NCI-H446 treated with DMSO at 0.1 percent for 48 hours (cell line): ENCODE data around the gene CNOT6.

Source experiments
- DNase-seq: peaks from one replicate; lab custom pipeline; 2025; lab: John Stamatoyannopoulos, UW

The CNOT6 gene

DNA sequence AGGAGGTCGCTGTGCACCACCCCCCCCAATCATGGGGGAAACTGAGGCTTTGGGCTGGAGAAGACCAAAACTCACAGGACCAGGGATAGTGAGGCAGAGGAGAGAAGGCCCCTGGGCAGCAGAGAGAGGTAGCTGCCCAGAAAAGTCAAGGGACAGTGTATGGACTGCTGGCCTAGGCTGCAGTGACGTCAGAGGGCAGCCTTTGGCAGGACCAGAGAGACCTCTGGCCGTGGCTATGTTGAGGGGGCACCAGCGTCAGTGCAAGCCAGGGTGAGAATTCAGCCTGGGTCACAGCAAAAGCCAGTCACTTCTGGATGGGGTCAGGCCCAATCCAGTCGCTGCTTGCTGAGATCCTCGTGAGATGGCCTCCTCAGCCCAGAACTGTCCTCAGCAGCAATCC lies 128.7 kb downstream of the CNOT6 start:
- no peak for DNase-seq

DNA sequence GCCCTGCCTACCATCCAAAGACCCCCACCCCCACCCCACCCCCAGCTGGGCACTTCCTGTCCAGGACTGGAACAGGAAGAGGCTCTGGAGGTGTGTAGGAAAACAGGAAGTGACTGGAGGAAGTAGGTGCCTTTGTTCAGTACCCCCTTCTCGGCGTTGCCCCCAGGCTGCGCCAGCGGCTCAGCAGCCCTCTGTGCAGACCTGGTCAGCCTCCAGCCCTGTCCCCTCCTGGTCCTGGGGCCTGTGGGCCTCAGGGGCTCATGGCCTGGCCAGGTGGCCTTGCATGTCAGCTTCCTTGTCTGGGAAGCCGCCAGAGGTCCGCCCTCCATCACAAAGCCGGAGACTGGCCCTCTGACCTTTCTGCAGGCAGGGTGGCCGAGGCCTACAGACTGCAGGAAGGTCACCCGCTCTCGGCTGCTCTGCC lies 129.2 kb downstream of the CNOT6 start:
- DNase-seq = no peak

DNA sequence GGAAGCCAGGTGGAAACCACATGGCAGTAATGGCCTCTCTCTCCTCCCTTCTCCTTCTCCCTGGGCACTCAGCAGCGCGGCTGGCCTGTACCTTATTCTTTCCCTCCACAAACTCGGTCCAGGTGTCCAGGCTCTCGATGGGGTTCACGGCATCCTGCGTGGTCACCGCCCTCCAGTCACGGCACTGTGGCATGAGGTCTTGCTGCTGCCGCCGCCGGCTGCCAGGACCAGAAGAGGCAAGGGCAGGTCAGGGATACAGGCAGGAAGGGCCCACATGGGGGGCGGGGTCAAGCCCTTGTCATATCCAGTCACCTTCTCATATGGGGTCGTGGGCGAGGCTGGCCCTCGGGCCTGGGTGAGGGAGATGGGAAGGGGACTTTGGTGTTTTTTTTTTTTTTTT lies 129.7 kb downstream of the CNOT6 start:
- DNase-seq = no peak

DNA sequence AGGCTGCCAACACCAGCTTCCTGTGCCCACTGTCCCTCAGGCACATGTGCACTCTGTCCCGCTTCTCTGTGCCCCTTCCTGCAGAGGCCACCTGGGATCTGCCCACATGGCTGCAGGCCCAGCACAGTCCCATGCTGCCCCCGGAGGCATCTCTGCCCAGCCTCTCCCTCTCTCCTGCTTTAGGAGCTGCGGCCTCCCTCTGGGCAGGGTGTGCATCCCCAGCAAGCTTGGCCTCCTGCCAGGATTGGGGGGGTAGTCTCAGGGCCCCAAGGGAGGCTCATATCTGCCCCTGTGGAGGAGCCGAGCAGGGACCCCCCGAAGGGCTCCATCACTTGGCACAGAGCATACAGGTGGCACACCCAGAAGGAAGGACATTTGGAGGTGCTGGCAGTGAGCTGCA lies 130.4 kb downstream of the CNOT6 start:
- no peak for DNase-seq

DNA sequence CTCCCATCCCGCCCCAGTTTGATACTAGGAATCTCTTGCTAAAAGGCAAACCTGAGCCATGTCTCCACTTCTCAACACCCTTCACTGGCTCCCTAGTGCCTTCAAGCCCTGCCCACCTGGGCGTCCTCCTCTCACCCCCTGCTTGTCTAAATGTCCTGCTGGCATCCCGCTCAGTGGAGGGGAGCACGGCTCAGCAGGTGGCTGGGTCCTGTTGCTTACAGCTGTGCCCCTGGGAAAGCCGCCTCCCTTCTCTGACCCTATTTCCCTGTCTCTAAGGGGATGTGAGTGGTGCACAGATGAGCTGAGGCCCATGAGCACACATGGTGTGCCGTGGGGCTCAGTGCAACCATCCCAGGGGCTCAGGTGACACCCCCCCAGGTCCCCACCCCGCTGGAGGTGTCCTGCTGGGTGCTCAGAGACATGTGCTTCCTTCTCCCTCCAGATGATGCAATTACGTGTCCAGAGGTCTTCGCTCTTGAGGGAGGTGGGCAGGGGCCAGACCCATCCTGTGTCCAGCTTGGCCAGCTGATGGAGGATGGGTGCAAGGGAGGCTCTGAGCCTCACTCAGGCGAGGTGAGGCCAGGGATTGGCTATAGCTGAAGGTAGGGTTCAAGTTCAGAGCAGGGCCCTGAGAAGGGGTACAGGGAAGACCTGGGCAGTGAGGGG lies 131.1 kb downstream of the CNOT6 start:
- no peak for DNase-seq

DNA sequence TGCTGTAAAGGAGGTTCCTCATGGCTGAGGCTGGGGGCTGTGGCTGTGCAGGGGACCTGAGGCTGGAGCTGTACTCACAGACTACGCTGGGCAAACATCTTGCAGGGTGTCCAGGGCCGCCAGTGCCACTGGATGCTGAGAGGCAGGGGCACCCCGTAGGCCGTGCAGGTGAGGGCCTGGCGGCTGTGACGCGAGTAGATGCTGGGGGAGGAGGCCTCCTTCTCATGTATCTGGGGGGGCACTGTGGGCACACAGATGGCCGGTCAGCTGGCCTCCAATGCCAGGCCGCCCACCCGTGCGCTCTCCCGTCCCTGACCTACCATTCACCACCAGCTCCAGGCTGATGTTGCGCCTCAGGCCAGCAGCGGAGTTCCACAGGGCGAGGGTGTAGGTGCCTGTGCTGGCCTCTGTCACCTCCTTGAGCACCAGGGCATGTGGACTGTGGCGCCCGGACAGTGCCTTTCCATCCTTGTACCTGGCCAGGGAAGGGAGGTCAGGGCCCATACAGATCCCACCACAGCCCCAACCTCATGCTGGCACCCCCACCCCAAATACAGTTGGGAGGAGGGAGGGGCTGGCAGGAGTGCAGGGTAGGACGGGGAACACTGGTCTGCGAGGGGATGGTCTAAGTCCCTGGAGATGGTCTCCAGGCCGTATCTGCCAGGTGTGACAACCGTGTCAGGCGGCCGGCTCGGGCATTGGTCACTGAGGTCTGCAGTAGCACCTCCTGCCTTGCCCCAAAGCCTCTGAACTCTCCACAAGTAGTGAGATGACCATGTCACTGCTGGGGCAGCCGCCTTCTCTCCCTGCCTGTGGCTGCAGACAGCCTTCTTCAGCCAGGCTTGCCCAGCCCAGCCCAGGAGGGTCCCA lies 131.8 kb downstream of the CNOT6 start:
- no peak for DNase-seq

DNA sequence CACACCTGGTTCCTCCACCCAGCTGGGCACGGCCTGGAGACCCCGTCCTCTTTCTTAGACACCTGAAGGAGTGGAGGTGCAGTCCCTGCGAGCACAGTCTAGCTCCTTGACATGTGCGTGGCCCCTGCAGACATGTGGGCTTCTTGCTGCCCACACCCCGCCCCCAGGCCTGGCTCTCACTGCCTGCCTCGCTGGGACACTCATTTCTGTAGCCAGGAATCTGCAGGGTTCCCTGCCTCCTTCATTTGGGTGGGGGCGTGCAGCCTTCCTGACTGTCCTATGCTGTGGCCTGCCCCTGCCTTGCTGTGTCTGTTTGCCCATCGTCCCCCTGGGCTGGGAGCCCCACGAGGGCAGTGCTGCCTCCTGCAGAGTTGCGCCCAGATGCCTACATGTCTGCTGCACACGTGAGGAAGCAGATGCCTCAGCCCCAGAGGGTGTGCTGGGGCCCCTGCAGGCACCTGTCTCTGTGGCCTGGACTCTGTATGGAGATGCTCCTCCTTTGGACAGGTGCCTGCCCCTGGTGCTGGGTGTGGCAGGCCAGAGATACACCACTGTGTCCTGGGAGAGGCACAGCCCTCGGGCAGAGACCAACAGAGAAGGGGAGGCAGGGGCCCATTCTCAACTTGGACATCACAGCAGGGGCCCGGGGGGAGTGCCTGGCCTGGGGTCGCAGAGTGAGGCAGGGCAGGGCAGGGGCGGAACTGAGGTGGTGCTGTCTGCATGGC lies 132.6 kb downstream of the CNOT6 start:
- DNase-seq = no peak

DNA sequence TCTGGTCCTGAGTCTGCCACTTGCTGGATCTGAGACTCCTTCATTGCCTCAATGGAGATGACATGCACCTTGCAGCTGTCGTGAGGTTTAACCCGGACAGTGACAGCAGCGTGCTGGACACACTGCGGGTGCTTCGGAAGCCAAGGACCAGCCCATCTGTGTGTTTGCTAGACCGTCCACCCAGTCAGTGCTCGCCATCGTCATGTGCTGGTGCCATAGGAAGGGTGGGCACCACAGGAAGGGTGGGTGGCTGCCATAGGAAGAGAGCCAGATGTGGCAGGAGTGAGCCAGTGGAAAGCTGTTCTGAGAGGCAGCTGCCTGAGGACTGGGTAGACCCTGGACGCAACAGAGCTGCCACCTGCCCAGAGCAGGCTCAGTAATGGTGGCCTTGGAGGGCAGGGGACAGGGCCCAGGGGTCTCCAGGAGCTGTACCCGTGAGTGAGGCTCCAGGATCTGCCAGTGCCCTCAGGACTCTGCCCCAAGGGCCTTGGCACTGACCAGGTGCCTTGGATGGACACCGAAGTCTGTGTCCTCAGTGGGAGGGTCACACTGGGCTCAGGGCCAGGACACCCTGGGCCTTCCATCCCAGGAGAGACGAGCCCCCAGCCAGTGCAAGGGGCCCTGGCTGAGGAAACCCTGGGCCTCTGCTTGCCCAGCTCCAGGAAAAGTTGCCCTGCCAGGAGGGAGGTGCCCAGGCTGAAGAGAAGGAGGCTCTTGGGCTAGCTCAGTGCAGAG lies 133.4 kb downstream of the CNOT6 start:
- DNase-seq = no peak
